GM21526 (cell line): Measurements from ENCODE around the gene ELL2.

Experiments used
- ATAC-seq: cut with Tn5 transposase; IDR thresholded peaks from one replicate; pipeline ENCODE4 v1.9.1; 2021; ENCODE audit warnings: moderate library complexity; ENCODE audit not compliant: unreplicated experiment, low FRiP score

ELL2 gene

GRCh38 chr5:95887977-95888376, 73.7 kb downstream of the ELL2 start:
- no peak for ATAC-seq

DNA sequence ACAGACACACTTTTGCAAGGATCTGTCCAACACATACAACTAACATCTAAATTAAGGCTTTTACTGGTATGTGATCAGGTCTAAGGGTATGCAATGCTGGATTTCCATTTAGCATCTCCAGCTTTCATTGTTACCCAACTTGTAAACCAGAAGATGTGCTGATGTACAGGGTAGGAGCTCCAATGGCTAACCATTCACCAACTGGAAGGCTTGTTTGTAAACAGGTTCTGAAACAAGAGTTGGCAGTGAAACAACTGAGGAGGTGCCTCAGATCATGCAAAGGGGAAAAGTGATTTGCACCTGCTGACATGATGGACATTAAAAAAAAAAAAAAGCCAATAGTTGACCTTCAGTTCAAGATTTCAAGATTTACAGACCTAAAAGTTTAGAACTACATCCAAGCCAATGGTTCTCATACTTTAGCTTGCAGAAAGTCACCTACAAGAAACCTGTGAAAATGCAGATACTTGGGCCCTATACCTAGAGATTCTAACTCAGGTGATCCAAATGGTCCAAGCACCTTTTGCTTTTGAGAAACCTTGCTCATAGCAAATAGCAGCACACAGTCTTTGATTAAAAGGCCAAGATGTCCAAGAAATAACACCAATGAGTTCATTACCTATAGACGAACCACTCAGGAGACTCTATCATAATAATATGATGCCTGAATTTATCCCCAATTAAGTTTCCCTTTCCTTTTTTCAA, 75.2 kb downstream of the ELL2 start:
- ATAC-seq: no peak

DNA sequence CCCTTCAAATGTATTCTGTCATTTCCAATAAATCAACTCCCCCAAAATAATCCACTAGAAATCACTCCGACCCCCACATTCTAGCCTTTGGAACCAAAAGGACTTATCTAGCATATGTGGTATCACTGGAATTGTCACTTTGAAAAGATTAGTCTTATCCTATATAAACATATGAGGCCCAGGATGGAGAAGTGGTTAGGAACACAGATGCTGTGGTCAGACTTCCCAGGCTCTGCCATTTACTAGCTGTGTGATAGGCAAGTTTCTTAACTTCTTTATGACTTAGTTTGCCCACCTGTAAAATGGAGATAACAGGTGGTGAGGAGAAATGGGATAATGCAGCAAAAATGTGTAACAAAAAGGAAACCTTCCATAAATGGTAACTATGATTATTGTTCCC, 77.1 kb downstream of the ELL2 start:
- no peak for ATAC-seq

GRCh38 chr5:95884017-95884325, 77.7 kb downstream of the ELL2 start:
- peak; percentile 41 for ATAC-seq

DNA sequence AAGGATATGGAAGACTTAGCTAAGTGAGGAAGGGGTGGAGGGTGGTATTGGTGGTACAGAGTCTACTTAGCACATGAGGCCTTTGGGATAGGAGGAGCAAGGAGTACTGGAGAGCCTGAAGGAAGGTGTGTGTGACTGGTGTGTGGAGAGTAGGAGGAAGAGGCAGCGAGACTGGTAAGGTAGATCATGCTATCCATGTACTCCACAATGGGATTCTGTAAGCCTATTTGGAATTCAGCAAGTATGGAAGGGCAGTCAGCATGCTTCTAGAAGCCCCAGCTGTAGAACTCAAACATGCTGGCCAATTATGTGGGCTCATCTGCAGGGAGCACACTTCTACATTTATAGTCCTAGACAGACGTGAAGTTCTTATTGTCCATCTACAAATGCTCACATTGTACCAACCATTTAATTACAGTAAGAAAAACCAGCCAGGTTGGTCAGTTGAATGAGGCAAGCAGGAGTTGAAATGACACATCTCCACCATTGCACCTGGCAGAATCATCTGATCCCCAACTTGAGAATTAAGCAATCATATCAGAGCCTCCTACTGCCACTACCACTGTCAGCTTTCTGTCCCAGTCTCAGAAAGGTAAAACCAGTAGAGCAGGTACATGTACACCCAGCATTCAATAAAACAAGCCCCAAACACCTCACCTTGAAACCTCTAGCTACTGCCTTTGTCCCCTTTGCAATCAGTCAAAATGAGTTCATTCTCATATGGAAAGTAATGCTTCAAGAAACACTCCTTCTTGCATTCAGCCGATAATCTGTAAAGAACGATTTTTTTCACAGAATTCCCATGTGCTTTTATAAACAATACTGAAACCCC, 78.2 kb downstream of the ELL2 start:
- ATAC-seq: peak; percentile 30

DNA sequence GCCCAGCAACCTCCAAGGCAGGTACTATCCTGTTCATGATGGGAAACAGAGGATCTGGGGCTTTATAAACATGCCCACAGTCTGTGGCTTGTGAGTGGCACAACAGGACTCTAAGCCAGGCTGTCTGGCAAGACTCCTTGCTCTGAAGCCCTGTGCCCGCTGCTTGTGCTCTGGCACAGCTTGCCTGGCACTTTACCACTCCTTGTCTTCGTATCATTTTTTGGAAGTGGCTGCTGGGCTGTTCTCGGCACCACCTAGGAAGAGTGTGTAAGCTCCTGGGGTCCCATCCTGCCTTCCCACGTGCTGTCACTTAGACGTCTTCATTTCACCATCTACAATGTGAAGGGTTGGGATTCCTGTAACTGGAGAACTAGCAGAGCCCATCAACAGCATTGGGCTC, 79.8 kb downstream of the ELL2 start:
- no peak for ATAC-seq

DNA sequence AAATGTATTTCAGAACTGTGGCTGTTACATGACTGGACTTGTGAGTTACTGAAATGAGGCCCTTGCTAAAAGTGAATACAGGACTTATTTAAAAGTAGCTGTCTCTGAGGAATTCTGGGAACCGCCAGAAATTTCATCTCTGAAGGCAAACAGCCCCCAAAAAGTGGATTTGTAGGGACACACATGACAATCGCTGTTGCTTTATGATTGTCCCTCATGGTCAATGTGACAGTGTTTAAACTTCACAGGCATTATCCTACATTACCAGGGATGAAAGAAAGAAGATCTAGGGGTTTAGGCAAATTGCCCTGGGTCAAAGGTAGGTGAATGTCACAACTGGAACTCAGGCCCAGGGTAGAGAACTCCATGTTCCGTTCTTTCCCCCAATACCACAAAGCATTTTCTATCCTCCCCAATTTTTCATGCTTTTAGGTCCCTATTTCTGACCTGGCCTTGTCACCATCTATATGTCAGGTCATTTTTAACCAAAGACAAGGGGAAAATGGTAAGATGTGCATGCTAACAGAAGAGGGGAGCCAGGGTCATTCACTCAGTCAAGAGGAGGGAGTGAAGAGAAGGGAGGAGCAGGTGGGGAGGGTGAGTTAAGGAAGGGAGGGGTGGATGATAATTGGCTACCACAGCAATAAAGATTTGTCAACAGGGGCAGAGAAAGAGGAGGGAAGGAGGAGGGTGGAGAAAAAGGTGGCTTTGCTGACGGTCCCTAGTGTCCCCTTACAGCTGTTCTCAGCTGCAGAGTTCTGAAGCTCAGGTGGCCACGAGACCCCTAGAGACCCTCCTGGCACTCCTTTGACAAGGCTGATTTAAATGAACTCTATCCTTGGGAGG, 81.3 kb downstream of the ELL2 start:
- ATAC-seq: no peak

- no peak for ATAC-seq
Measured at GRCh38 chr5:95879661-95880060, 82.0 kb downstream of the ELL2 start.

- ATAC-seq: no peak
Measured at GRCh38 chr5:95878417-95879323, 83.0 kb downstream of the ELL2 start.

- no peak for ATAC-seq
Measured at GRCh38 chr5:95876782-95877181, 84.9 kb downstream of the ELL2 start.

DNA sequence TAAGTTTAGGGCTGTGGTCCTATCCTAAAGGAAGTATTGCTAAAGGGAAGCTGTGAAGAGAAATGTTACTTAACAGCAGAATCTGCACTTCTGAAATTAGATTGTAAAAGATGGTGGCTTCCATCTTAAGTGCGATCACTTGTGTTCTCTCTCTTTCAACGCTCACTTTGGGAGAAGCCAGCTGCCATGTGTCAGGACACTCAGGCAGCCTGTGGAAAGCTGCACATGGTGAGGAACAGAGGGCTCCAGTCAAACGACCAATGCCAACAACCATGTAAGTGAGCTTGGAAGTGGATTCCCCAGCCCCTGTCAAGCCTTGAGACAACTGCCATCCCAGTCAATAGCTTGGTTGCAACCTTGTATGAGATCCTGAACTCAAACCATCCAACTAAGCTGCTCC, 87.4 kb downstream of the ELL2 start:
- ATAC-seq: no peak

DNA sequence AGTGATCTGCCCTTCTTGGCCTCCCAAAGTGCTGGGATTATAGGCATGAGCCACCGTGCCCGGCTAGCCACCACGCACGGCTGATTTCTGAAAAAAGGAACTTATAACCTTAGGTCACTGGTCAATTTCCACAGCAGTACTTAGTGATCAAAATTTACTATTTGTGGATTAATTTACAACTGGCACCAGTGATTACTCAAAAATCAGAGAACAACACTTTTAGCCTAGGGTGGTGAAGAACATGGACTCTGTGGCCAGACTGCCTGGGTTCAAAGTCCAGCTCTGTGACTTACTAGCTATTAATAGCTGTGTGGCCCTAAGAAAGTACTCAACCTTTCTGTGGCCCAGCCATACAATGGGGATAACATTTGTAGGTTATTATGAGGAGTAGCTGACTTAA, 88.3 kb downstream of the ELL2 start:
- ATAC-seq: no peak

- ATAC-seq: no peak
Measured at GRCh38 chr5:95872346-95873268, 89.0 kb downstream of the ELL2 start.

- ATAC-seq: no peak
Measured at GRCh38 chr5:95871146-95871806, 90.4 kb downstream of the ELL2 start.

DNA sequence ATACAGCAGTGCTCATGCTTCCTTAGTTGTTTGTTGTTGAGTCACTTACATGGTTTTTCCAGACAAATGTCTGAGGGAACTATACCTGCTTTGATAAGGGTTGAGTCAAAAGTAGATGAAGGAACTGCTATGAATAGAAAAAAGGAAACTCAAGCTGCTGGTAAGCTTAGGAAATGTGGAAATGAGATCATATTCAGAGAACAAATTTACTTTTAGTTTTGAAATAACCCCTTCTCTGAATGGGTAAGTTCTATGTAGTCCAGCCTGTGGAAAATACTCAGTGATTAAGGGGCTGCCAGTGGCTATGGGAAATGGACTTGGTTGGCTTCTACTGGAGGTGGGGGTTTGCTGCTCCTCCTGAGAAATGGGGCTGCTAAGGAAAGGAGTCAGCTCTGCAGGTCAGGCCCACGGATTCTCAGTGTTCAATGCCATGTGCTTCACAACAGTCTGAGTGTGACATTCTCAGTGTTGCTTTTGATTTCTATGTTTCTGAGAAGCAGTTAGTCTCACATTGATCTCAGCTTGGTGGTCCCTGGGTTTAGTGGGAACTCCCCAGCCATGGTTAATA, 91.5 kb downstream of the ELL2 start:
- ATAC-seq: peak; percentile 62

- peak; percentile 49 for ATAC-seq
Measured at GRCh38 chr5:95869173-95869855, 92.3 kb downstream of the ELL2 start.

DNA sequence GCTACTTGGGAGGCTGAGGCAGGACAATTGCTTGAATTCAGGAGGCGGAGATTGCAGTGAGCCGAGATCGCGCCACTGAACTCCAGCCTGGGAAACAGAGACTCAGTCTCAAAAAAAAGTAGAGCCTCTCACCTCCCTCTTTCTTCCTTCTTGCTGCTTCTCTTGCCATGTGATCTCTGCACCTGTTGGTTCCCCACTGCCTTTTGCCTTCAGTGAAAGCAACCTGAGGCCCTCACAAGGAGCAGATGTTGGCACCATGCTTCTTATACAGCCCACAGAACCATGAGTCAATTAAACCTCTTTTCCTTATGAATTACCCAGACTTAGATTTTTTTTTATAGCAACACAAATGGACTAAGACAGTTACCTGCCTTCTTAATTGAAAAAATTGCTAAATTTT, 93.5 kb downstream of the ELL2 start:
- no peak for ATAC-seq
